Heart right ventricle (tissue), 16 donors: ENCODE results near the gene CSTPP1. TPM values are rescaled to one million over a fixed set of nuclear protein-coding genes. Genes with fewer than 3 reads are reported as not detected.

ENCODE experiments used
- ATAC-seq, 8 donors: fragments of 200-7000 bp; cut with Tn5 transposase; one replicate each; pipeline ENCODE4 v1.9.1; 2020; ENCODE audit warnings: mild to moderate bottlenecking in 8 of 8, moderate library complexity in 8 of 8, moderate number of reproducible peaks in 1 of 8
- DNase-seq, 2 donors: peaks; one replicate each; pipeline ENCODE4 v3.0.0-alpha.2; 2020
- H3K27ac ChIP-seq, 10 donors: fragments of 200-600 bp; sonication (generic) in 2 of 10; one replicate each; pipeline versions ENCODE4 v1.5.0 to v1.8.0; 2020 to 2022; ENCODE audit warnings: mild to moderate bottlenecking in 3 of 10
- H3K27me3 ChIP-seq, 7 donors: fragments of 200-600 bp; one replicate each; pipeline ENCODE4 v1.8.0; 2021 to 2022; ENCODE audit warnings: mild to moderate bottlenecking in 2 of 7
- H3K36me3 ChIP-seq, 9 donors: fragments of 200-600 bp; sonication (generic) in 1 of 9; one replicate each; pipeline versions ENCODE4 v1.5.0 to v1.8.0; 2020 to 2022; ENCODE audit warnings: mild to moderate bottlenecking in 2 of 9
- H3K4me1 ChIP-seq, 9 donors: fragments of 200-600 bp; sonication (generic) in 1 of 9; one replicate each; pipeline versions ENCODE4 v1.5.0 to v1.8.0; 2020 to 2022; ENCODE audit warnings: mild to moderate bottlenecking in 4 of 9
- H3K4me3 ChIP-seq, 10 donors: fragments of 200-600 bp; sonication (generic) in 2 of 10; one replicate each; pipeline versions ENCODE4 v1.5.0 to v1.8.0; 2020 to 2022; ENCODE audit warnings: mild to moderate bottlenecking in 7 of 10, moderate library complexity in 2 of 10
- H3K9me3 ChIP-seq, 11 donors: fragments of 200-600 bp in 10 of 11; sonication (generic) in 2 of 11; one replicate each; pipeline versions ENCODE4 v1.5.0 to v1.8.0; 2013 to 2022; ENCODE audit warnings: mild to moderate bottlenecking in 2 of 11, control low read depth in 1 of 11, moderate library complexity in 1 of 11
- CTCF ChIP-seq, 9 donors: fragments of 200-600 bp; sonication (generic) in 2 of 9; IDR thresholded peaks; one replicate each; pipeline versions ENCODE4 v1.5.0 to v1.8.0; 2021 to 2022; ENCODE audit warnings: antibody characterized with exemption in 9 of 9, mild to moderate bottlenecking in 5 of 9, moderate library complexity in 1 of 9
- WGBS, 2 donors: extraction: QIAGEN DNeasy Blood & Tissue Kit; methylation state at CpG; one replicate each; pipeline ENCODE4 v1.1.7; 2013; ENCODE audit warnings: inconsistent platforms in 1 of 2; 5-methylcytosine and 5-hydroxymethylcytosine counted together
- intact Hi-C, 10 donors: fragments of 100-400 bp; cut with DNase I; formaldehyde crosslinking; loops; one replicate each; pipeline versions ENCODE4 v1.11.1 to v1.14.2; 2022
- polyA plus RNA-seq, 2 donors: library from polyadenylated mRNA; stranded (reverse); fragments of 200-250 nt; gene quantifications; one replicate each; pipeline ENCODE4 v1.2.3, GENCODE V29; 2013
- total RNA-seq, 10 donors: library from RNA; stranded (reverse); fragmentation: NEBNext Ultra II Directional in 3 of 10; extraction: Animal tissue kit (Norgen Biotek cat#: 25700) in 3 of 10; gene quantifications; one replicate each; pipeline versions ENCODE4 v1.2.1 to v1.2.4, GENCODE V29; 2021 to 2023
- donor health status: Arrhythmogenic right ventricular cardiomyopathy.
- donor health status: ischemic (EF 13 %, LVEDD 7.1; RV severe dilation, severe dysfunction).
- donor health status: healthy with polysubstance abuse.
- donor health status: DM: no; HTN: yes; CAD: no.
- donor health status: DM: no; HTN: no; CAD: no.
- donor health status: ischemic (EF 25% LVEDD 6.9; RV normal size, moderate dysfunction).
- donor health status: ischemic (EF 25% LVEDD 5.7; RV mildly dilated, moderate dysfunction).
- donor health status: healthy.
- donor health status: DM: yes; HTN: yes; CAD: no.
- donor health status: Ischemic cardiomyopathy.
- donor health status: ischemic (EF 35%, LVEDD 5.7; RV mildly dilated, moderate dysfunction).
- donor health status: nonischemic (EF 11% LVEDD 7.7; RV severe dilation, severe dysfunction).
- donor health status: DM: yes; HTN: yes; CAD: no.
- donor health status: PGD.
- donor health status: ischemic (EF 29% LVEDD 5.4; RV normal size, mild dysfunction).
- donor health status: nonischemic (EF 23%, LVEDD 6.1; RV moderate dilation, normal function).

CSTPP1 gene
- total and polyA plus RNA-seq, 12 donors, result 10.2 to 26.7 (median 16.7) TPM

- DNase-seq (peak in 1 of 2 donors; percentile 6), ATAC-seq (peak in 3 of 8 donors; percentile 29 to 61 (median 35))
- 49 to 54% methylated on average over 7 of the region's 7 CpGs for WGBS, 2 donors
Measured at GRCh38 chr11:46977038-46977813, 40.7 kb downstream of the CSTPP1 start.

GRCh38 chr11:46978005-46978491, 41.5 kb downstream of the CSTPP1 start:
- no peak for DNase-seq
- H3K27me3 ChIP-seq, result no peaks in the 10 kb centered on the region
- H3K4me3 ChIP-seq, result no peak overlapping the region
- WGBS, 2 donors, result 91 to 97% methylated on average over 1 of the region's 1 CpG
- no peaks in the 10 kb centered on the region for H3K9me3 ChIP-seq
- no peak overlapping the region for H3K27ac ChIP-seq
- no peak for TF ChIP-seq CTCF (IDR thresholded peaks at IDR 0.05)
- no peak for ATAC-seq
- H3K36me3 ChIP-seq, result no peaks in the 10 kb centered on the region
- peaks cover 0 to 9% (median 0%) of the 10 kb centered on the region in 9 donors for H3K4me1 ChIP-seq
- intact Hi-C loops, result no loop called here

More at GRCh38 chr11:46977038-46977813, 40.7 kb downstream of the CSTPP1 start:
- intact Hi-C loops, result no loop called here
- H3K27me3 ChIP-seq, result no peaks in the 10 kb centered on the region
- H3K9me3 ChIP-seq, result no peaks in the 10 kb centered on the region
- peaks cover 0 to 9% (median 0%) of the 10 kb centered on the region in 9 donors for H3K4me1 ChIP-seq
- H3K36me3 ChIP-seq, result no peaks in the 10 kb centered on the region
- no peak overlapping the region for H3K27ac ChIP-seq
- no peak overlapping the region for H3K4me3 ChIP-seq
- no peak for TF ChIP-seq CTCF (IDR thresholded peaks at IDR 0.05)

GRCh38 chr11:46979358-46979757, 42.8 kb downstream of the CSTPP1 start:
- TF ChIP-seq CTCF (IDR thresholded peaks at IDR 0.05), result no peak
- peaks cover 0 to 9% (median 0%) of the 10 kb centered on the region in 9 donors for H3K4me1 ChIP-seq
- H3K4me3 ChIP-seq, result no peak overlapping the region
- intact Hi-C loops, result no loop called here
- H3K27me3 ChIP-seq, result no peaks in the 10 kb centered on the region
- no peak overlapping the region for H3K27ac ChIP-seq
- H3K36me3 ChIP-seq, result no peaks in the 10 kb centered on the region
- ATAC-seq (no peak), DNase-seq (no peak)
- WGBS, 2 donors, result 91 to 92% methylated on average over 5 of the region's 5 CpGs
- no peaks in the 10 kb centered on the region for H3K9me3 ChIP-seq

GRCh38 chr11:46981436-46981835, 44.9 kb downstream of the CSTPP1 start:
- Histone ChIP-seq H3K27ac (no peak overlapping the region), H3K36me3 (no peaks in the 10 kb centered on the region), H3K9me3 (no peaks in the 10 kb centered on the region), H3K4me1 (peaks cover 0 to 9% (median 0%) of the 10 kb centered on the region in 9 donors), H3K4me3 (peak overlapping the region in 1 of 10 donors; percentile 9), H3K27me3 (no peaks in the 10 kb centered on the region)
- DNase-seq (no peak), ATAC-seq (no peak)
- intact Hi-C loops, result no loop called here
- 89 to 95% methylated on average over 3 of the region's 3 CpGs for WGBS, 2 donors
- TF ChIP-seq CTCF (IDR thresholded peaks at IDR 0.05), result no peak
